HCT116 (cell line): ENCODE measurements around the gene USP7. TPM values are rescaled to one million over a fixed set of nuclear protein-coding genes. Genes with fewer than 3 reads are reported as not detected.

ENCODE experiments used
- ATAC-seq: fragments of 200-7000 bp; cut with Tn5 transposase; 2 replicates; pipeline ENCODE4 v1.9.1; 2020; ENCODE audit warnings: mild to moderate bottlenecking, moderate library complexity
- BruUV-seq: library from RNA; stranded (reverse); fragments of 400-500 nt; replicated peaks from 2 replicates; lab custom pipeline; 2021; lab: Mats Ljungman, UMichigan
- CTCF ChIA-PET: fragments of 300-600 bp; sonication (Branson Sonifier 250); formaldehyde crosslinking; loops from one replicate; lab custom pipeline; 2021; ENCODE audit warnings: antibody characterized with exemption; lab: Charles Lee
- POLR2A ChIA-PET: fragments of 300-600, 350-600 bp; sonication (Branson Sonifier 250); formaldehyde crosslinking; loops from one replicate; lab custom pipeline; 2021; ENCODE audit warnings: antibody characterized with exemption; lab: Charles Lee
- RAD21 ChIA-PET, 2 experiments: fragments of 300-600 bp; sonication (Branson Sonifier 250); formaldehyde crosslinking; loops; one replicate each; lab custom pipeline; 2023; ENCODE audit warnings: low total read pairs in 2 of 2; ENCODE audit not compliant: uncharacterized antibody in 2 of 2, unreplicated experiment in 2 of 2, low non-redundant PET in 1 of 2; lab: Charles Lee
- DNase-seq: peaks from one replicate; pipeline ENCODE4 v3.0.0-alpha.2; 2010; ENCODE audit warnings: low read depth, low spot score
- H2AFZ ChIP-seq: fragments of 200-600 bp; shearing (Covaris generic), sonication (generic); 2 replicates; pipeline ENCODE4 v1.6.1; 2017; ENCODE audit warnings: low read depth, mixed run types, mixed read lengths, antibody characterized with exemption, low read length; ENCODE audit not compliant: poor library complexity, severe bottlenecking
- H3K27ac ChIP-seq: 2 replicates; pipeline ENCODE4 v1.5.1; 2012; ENCODE audit warnings: low read depth, low read length
- H3K27me3 ChIP-seq: fragments of 200-600 bp; sonication (generic); 2 replicates; pipeline ENCODE4 v1.6.1; 2016; ENCODE audit warnings: mixed run types, low read length, mixed read lengths; ENCODE audit not compliant: insufficient read depth
- H3K36me3 ChIP-seq, 2 experiments: fragments of 200-500 bp in 1 of 2; fragments of 200-600 bp in 1 of 2; sonication (Bioruptor generic) in 1 of 2; sonication (generic) in 1 of 2; 2 replicates each; pipeline versions ENCODE4 v1.5.1 to v1.6.1; 2014 to 2016; ENCODE audit warnings: low read length in 2 of 2, inconsistent platforms in 1 of 2, mixed read lengths in 1 of 2, mixed run types in 1 of 2; ENCODE audit not compliant: insufficient read depth in 2 of 2, control insufficient read depth in 1 of 2
- H3K4me1 ChIP-seq, 2 experiments: fragments of 200-600 bp in 1 of 2; sonication (generic) in 1 of 2; 2 replicates each; pipeline versions ENCODE4 v1.5.1 to v1.6.1; 2012 to 2017; ENCODE audit warnings: low read length in 2 of 2, inconsistent platforms in 1 of 2, mild to moderate bottlenecking in 1 of 2, mixed read lengths in 1 of 2, mixed run types in 1 of 2, moderate library complexity in 1 of 2; ENCODE audit not compliant: insufficient read depth in 2 of 2, control insufficient read depth in 1 of 2
- H3K4me2 ChIP-seq: fragments of 200-600 bp; sonication (generic); 2 replicates; pipeline ENCODE4 v1.6.1; 2017; ENCODE audit warnings: mixed run types, low read length, mixed read lengths
- H3K4me3 ChIP-seq, 2 experiments: fragments of 200-600 bp in 1 of 2; sonication (generic) in 1 of 2; replicated peaks in 1 of 2; 2 replicates each; pipeline ENCODE4 v1.5.1; 2011 to 2016; ENCODE audit warnings: low read length in 2 of 2, control low read depth in 1 of 2, low read depth in 1 of 2, mild to moderate bottlenecking in 1 of 2, mixed read lengths in 1 of 2, mixed run types in 1 of 2
- H3K79me2 ChIP-seq: fragments of 200-600 bp; sonication (generic); 2 replicates; pipeline ENCODE4 v1.6.1; 2017; ENCODE audit warnings: mild to moderate bottlenecking, mixed run types, low read length, moderate library complexity, mixed read lengths; ENCODE audit not compliant: insufficient read depth
- H3K9ac ChIP-seq: fragments of 200-600 bp; sonication (generic); 2 replicates; pipeline ENCODE4 v1.6.1; 2016; ENCODE audit warnings: low read length, mixed read lengths
- H3K9me2 ChIP-seq: fragments of 200-600 bp; sonication (generic), shearing (Covaris generic); 2 replicates; pipeline ENCODE4 v1.6.1; 2017; ENCODE audit warnings: mixed run types, mild to moderate bottlenecking, moderate library complexity; ENCODE audit not compliant: insufficient read depth
- H3K9me3 ChIP-seq, 2 experiments: fragments of 200-500 bp in 1 of 2; fragments of 200-600 bp in 1 of 2; sonication (Bioruptor generic) in 1 of 2; sonication (generic) in 1 of 2; 2 replicates each; pipeline ENCODE4 v1.6.1; 2014 to 2017; ENCODE audit warnings: low read length in 2 of 2, mixed read lengths in 2 of 2, inconsistent platforms in 1 of 2, low read depth in 1 of 2, mild to moderate bottlenecking in 1 of 2, mixed run types in 1 of 2, moderate library complexity in 1 of 2; ENCODE audit not compliant: control insufficient read depth in 1 of 2, insufficient read depth in 1 of 2
- H4K20me1 ChIP-seq: fragments of 200-600 bp; sonication (generic), shearing (Covaris generic); 2 replicates; pipeline ENCODE4 v1.6.1; 2017; ENCODE audit warnings: mixed run types, mild to moderate bottlenecking, moderate library complexity; ENCODE audit not compliant: insufficient read depth
- CEBPB ChIP-seq: IDR thresholded peaks from 2 replicates; pipeline ENCODE4 v1.6.1; 2012; ENCODE audit warnings: low read depth
- POLR2A ChIP-seq: IDR thresholded peaks from 2 replicates; pipeline ENCODE4 v1.7.0; 2011; ENCODE audit warnings: borderline replicate concordance; ENCODE audit not compliant: insufficient read depth, insufficient read length; ENCODE audit errors: extremely low read depth
- RAD21 ChIP-seq: IDR thresholded peaks from 2 replicates; pipeline ENCODE4 v1.6.1; 2012; ENCODE audit warnings: low read depth, mild to moderate bottlenecking
- YY1 ChIP-seq: IDR thresholded peaks from 2 replicates; pipeline ENCODE4 v1.6.1; 2011; ENCODE audit warnings: low read length, low read depth, moderate library complexity, mild to moderate bottlenecking; ENCODE audit not compliant: insufficient replicate concordance; ENCODE audit errors: extremely low read depth
- intact Hi-C: fragments of 100-400 bp; cut with micrococcal nuclease; formaldehyde crosslinking; loops from 2 replicates; pipeline ENCODE4 v1.10.0; 2022
- total RNA-seq: library from RNA; stranded (reverse); gene quantifications from one replicate; pipeline ENCODE4 v1.2.1, GENCODE V29; 2021; ENCODE audit not compliant: unreplicated experiment
- TF ChIP-seq, protein P1 (sequence below): IDR thresholded peaks from 2 replicates; pipeline ENCODE4 v1.6.1; 2012
- TF ChIP-seq, protein P2 (sequence below): IDR thresholded peaks from 2 replicates; pipeline ENCODE4 v1.6.1; 2011; ENCODE audit warnings: mild to moderate bottlenecking, low read length, moderate library complexity; ENCODE audit not compliant: insufficient replicate concordance; ENCODE audit errors: extremely low read depth
- TF ChIP-seq, protein P3 (sequence below): IDR thresholded peaks from 2 replicates; pipeline ENCODE4 v1.6.1; 2012; ENCODE audit warnings: low read depth
- TF ChIP-seq, protein P4 (sequence below): IDR thresholded peaks from 2 replicates; pipeline ENCODE4 v1.6.1; 2012
- TF ChIP-seq, protein P5 (sequence below), 3 experiments: fragments of 200-600 bp in 1 of 3; sonication (generic) in 1 of 3; IDR thresholded peaks in 2 of 3; conservative IDR thresholded peaks in 1 of 3; 2 replicates each; pipeline ENCODE4 v1.5.1; 2012 to 2017; ENCODE audit warnings: low read depth in 2 of 3, low read length in 2 of 3, antibody characterized with exemption in 1 of 3, borderline replicate concordance in 1 of 3, control low read depth in 1 of 3, mild to moderate bottlenecking in 1 of 3, mixed read lengths in 1 of 3, mixed run types in 1 of 3, moderate library complexity in 1 of 3; ENCODE audit not compliant: insufficient read depth in 1 of 3

USP7 gene
- total RNA-seq, 1 experiment from 2014 or later = 154 TPM

DNA sequence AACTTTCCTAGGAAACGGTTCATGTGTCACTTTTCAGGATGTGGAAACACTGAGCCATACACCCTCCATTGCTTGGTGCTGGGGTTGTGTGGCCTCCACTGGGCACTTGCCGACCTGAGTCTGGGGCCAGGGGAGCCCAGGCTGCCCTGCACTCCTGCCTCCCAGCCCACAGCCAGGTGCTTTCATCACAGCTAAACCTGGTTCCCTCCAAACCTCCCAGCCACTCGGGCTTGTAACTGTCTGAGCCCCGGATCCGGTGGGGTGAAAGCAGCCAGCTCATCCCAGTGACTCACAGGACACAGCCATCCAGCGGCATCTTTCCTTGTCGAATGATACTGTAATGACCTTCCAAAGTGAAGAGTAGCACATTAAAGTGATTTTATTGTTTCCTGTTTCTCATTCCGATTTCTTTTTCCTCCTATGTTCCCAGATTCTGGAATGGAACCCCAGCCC is 114.7 kb downstream of the USP7 start:
- no peak overlapping the region for H2AFZ ChIP-seq
- no TSS peak for BruUV-seq
- no peak overlapping the region for H3K4me3 ChIP-seq
- RAD21 ChIA-PET = no interaction called here
- POLR2A ChIA-PET = no interaction called here
- intact Hi-C loops = no loop called here
- H4K20me1 ChIP-seq = no peaks in the 10 kb centered on the region
- CTCF ChIA-PET = no interaction called here
- no peak overlapping the region for H3K9ac ChIP-seq
- no peaks in the 10 kb centered on the region for H3K27me3 ChIP-seq
- H3K4me1 ChIP-seq = no peaks in the 10 kb centered on the region; a peak in 1 of 4 replicates
- TF ChIP-seq YY1 (no peak), CEBPB (no peak), POLR2A (no peak)
- TF ChIP-seq, protein P1, sequence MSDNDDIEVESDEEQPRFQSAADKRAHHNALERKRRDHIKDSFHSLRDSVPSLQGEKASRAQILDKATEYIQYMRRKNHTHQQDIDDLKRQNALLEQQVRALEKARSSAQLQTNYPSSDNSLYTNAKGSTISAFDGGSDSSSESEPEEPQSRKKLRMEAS = no peak
- TF ChIP-seq, protein P2, sequence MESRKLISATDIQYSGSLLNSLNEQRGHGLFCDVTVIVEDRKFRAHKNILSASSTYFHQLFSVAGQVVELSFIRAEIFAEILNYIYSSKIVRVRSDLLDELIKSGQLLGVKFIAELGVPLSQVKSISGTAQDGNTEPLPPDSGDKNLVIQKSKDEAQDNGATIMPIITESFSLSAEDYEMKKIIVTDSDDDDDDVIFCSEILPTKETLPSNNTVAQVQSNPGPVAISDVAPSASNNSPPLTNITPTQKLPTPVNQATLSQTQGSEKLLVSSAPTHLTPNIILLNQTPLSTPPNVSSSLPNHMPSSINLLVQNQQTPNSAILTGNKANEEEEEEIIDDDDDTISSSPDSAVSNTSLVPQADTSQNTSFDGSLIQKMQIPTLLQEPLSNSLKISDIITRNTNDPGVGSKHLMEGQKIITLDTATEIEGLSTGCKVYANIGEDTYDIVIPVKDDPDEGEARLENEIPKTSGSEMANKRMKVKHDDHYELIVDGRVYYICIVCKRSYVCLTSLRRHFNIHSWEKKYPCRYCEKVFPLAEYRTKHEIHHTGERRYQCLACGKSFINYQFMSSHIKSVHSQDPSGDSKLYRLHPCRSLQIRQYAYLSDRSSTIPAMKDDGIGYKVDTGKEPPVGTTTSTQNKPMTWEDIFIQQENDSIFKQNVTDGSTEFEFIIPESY = no peak
- no peak overlapping the region for H3K4me2 ChIP-seq
- no peak for DNase-seq
- H3K27ac ChIP-seq = no peak overlapping the region
- H3K9me3 ChIP-seq = no peaks in the 10 kb centered on the region
- H3K9me2 ChIP-seq = no peaks in the 10 kb centered on the region
- ATAC-seq = no peak
- peaks cover 30% of the 10 kb centered on the region for H3K79me2 ChIP-seq
- peaks cover 14 to 40% of the 10 kb centered on the region in 2 experiments; a peak in 3 of 4 replicates for H3K36me3 ChIP-seq

DNA sequence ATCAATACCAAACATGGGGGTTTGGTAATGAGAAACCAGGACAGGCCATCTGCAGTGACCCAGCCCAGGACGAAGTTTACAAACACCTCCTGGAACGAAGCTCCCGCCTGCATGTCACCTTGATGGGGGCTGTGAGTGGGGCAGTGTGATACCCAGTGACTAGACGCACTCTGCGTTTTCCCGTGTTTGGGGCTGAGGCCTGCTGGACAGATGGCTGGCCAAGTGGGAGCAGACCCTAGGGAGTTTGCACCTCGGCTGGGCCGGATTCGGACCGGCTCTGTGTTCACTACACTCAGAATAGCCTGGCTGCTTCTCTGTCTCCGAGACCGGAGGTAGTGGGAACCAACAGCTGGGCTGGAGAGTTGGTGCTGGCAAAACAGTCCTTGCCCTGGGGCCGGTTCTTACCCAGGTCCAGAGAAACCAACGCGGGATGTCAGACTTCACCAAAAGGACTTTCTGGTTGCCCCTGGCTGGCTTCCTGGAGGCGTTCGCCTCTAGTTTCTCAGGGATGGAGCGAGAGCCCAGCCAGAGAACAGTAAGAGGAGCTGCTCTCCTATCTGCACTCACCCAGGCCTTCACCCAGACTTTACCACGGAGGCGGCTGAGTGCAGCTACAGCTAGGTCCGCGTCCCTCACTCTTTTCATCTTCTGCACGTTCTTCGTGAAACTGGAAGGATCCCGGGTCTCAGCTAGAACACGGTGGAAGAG is 115.3 kb downstream of the USP7 start:
- Histone ChIP-seq H3K9ac (no peak overlapping the region), H3K4me1 (no peaks in the 10 kb centered on the region; a peak in 1 of 4 replicates), H4K20me1 (no peaks in the 10 kb centered on the region), H3K79me2 (peaks cover 30% of the 10 kb centered on the region), H3K27me3 (no peaks in the 10 kb centered on the region), H3K9me3 (no peaks in the 10 kb centered on the region), H3K36me3 (peaks cover 14 to 35% of the 10 kb centered on the region in 2 experiments; a peak in 3 of 4 replicates), H3K9me2 (no peaks in the 10 kb centered on the region), H3K4me2 (no peak overlapping the region), H3K27ac (no peak overlapping the region), H2AFZ (no peak overlapping the region), H3K4me3 (no peak overlapping the region)
- no peak for DNase-seq
- ATAC-seq = no peak
- BruUV-seq = TSS peak; percentile 8
- intact Hi-C loops = no loop called here
- ChIA-PET POLR2A (no interaction called here), CTCF (no interaction called here), RAD21 (no interaction called here)
- TF ChIP-seq, protein P3, sequence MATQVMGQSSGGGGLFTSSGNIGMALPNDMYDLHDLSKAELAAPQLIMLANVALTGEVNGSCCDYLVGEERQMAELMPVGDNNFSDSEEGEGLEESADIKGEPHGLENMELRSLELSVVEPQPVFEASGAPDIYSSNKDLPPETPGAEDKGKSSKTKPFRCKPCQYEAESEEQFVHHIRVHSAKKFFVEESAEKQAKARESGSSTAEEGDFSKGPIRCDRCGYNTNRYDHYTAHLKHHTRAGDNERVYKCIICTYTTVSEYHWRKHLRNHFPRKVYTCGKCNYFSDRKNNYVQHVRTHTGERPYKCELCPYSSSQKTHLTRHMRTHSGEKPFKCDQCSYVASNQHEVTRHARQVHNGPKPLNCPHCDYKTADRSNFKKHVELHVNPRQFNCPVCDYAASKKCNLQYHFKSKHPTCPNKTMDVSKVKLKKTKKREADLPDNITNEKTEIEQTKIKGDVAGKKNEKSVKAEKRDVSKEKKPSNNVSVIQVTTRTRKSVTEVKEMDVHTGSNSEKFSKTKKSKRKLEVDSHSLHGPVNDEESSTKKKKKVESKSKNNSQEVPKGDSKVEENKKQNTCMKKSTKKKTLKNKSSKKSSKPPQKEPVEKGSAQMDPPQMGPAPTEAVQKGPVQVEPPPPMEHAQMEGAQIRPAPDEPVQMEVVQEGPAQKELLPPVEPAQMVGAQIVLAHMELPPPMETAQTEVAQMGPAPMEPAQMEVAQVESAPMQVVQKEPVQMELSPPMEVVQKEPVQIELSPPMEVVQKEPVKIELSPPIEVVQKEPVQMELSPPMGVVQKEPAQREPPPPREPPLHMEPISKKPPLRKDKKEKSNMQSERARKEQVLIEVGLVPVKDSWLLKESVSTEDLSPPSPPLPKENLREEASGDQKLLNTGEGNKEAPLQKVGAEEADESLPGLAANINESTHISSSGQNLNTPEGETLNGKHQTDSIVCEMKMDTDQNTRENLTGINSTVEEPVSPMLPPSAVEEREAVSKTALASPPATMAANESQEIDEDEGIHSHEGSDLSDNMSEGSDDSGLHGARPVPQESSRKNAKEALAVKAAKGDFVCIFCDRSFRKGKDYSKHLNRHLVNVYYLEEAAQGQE = no peak
- TF ChIP-seq, protein P4, sequence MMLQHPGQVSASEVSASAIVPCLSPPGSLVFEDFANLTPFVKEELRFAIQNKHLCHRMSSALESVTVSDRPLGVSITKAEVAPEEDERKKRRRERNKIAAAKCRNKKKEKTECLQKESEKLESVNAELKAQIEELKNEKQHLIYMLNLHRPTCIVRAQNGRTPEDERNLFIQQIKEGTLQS = no peak
- TF ChIP-seq RAD21 = no peak
- TF ChIP-seq, protein P5, sequence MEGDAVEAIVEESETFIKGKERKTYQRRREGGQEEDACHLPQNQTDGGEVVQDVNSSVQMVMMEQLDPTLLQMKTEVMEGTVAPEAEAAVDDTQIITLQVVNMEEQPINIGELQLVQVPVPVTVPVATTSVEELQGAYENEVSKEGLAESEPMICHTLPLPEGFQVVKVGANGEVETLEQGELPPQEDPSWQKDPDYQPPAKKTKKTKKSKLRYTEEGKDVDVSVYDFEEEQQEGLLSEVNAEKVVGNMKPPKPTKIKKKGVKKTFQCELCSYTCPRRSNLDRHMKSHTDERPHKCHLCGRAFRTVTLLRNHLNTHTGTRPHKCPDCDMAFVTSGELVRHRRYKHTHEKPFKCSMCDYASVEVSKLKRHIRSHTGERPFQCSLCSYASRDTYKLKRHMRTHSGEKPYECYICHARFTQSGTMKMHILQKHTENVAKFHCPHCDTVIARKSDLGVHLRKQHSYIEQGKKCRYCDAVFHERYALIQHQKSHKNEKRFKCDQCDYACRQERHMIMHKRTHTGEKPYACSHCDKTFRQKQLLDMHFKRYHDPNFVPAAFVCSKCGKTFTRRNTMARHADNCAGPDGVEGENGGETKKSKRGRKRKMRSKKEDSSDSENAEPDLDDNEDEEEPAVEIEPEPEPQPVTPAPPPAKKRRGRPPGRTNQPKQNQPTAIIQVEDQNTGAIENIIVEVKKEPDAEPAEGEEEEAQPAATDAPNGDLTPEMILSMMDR (IDR thresholded peaks at IDR 0.05 in 2 of 3, conservative IDR thresholded peaks at IDR 0.05 in 1 of 3; ENCODE audit: borderline replicate concordance in 1 of 3, insufficient read depth in 1 of 3, low read depth in 2 of 3, low read length in 2 of 3) = no peak
- TF ChIP-seq POLR2A = no peak
